HCT116 (cell line): ENCODE results near the gene SPIN1. TPM values are rescaled to one million over a fixed set of nuclear protein-coding genes. Genes with fewer than 3 reads are reported as not detected.
A peak's percentile ranks its signal among the peaks of the same experiment; 100 is the strongest.

ENCODE experiments used
- ATAC-seq: fragments of 200-7000 bp; cut with Tn5 transposase; 2 replicates; pipeline ENCODE4 v1.9.1; 2020; ENCODE audit warnings: mild to moderate bottlenecking, moderate library complexity
- BruUV-seq: library from RNA; stranded (reverse); fragments of 400-500 nt; replicated peaks from 2 replicates; lab custom pipeline; 2021; lab: Mats Ljungman, UMichigan
- CTCF ChIA-PET: fragments of 300-600 bp; sonication (Branson Sonifier 250); formaldehyde crosslinking; loops from one replicate; lab custom pipeline; 2021; ENCODE audit warnings: antibody characterized with exemption; lab: Charles Lee
- POLR2A ChIA-PET: fragments of 300-600, 350-600 bp; sonication (Branson Sonifier 250); formaldehyde crosslinking; loops from one replicate; lab custom pipeline; 2021; ENCODE audit warnings: antibody characterized with exemption; lab: Charles Lee
- RAD21 ChIA-PET, 2 experiments: fragments of 300-600 bp; sonication (Branson Sonifier 250); formaldehyde crosslinking; loops; one replicate each; lab custom pipeline; 2023; ENCODE audit warnings: low total read pairs in 2 of 2; ENCODE audit not compliant: uncharacterized antibody in 2 of 2, unreplicated experiment in 2 of 2, low non-redundant PET in 1 of 2; lab: Charles Lee
- DNase-seq: peaks from one replicate; pipeline ENCODE4 v3.0.0-alpha.2; 2010; ENCODE audit warnings: low read depth, low spot score
- H2AFZ ChIP-seq: fragments of 200-600 bp; shearing (Covaris generic), sonication (generic); 2 replicates; pipeline ENCODE4 v1.6.1; 2017; ENCODE audit warnings: low read depth, mixed run types, mixed read lengths, antibody characterized with exemption, low read length; ENCODE audit not compliant: poor library complexity, severe bottlenecking
- H3K27ac ChIP-seq: 2 replicates; pipeline ENCODE4 v1.5.1; 2012; ENCODE audit warnings: low read depth, low read length
- H3K27me3 ChIP-seq: fragments of 200-600 bp; sonication (generic); 2 replicates; pipeline ENCODE4 v1.6.1; 2016; ENCODE audit warnings: mixed run types, low read length, mixed read lengths; ENCODE audit not compliant: insufficient read depth
- H3K36me3 ChIP-seq, 2 experiments: fragments of 200-500 bp in 1 of 2; fragments of 200-600 bp in 1 of 2; sonication (Bioruptor generic) in 1 of 2; sonication (generic) in 1 of 2; 2 replicates each; pipeline versions ENCODE4 v1.5.1 to v1.6.1; 2014 to 2016; ENCODE audit warnings: low read length in 2 of 2, inconsistent platforms in 1 of 2, mixed read lengths in 1 of 2, mixed run types in 1 of 2; ENCODE audit not compliant: insufficient read depth in 2 of 2, control insufficient read depth in 1 of 2
- H3K4me1 ChIP-seq, 2 experiments: fragments of 200-600 bp in 1 of 2; sonication (generic) in 1 of 2; 2 replicates each; pipeline versions ENCODE4 v1.5.1 to v1.6.1; 2012 to 2017; ENCODE audit warnings: low read length in 2 of 2, inconsistent platforms in 1 of 2, mild to moderate bottlenecking in 1 of 2, mixed read lengths in 1 of 2, mixed run types in 1 of 2, moderate library complexity in 1 of 2; ENCODE audit not compliant: insufficient read depth in 2 of 2, control insufficient read depth in 1 of 2
- H3K4me2 ChIP-seq: fragments of 200-600 bp; sonication (generic); 2 replicates; pipeline ENCODE4 v1.6.1; 2017; ENCODE audit warnings: mixed run types, low read length, mixed read lengths
- H3K4me3 ChIP-seq, 2 experiments: fragments of 200-600 bp in 1 of 2; sonication (generic) in 1 of 2; replicated peaks in 1 of 2; 2 replicates each; pipeline ENCODE4 v1.5.1; 2011 to 2016; ENCODE audit warnings: low read length in 2 of 2, control low read depth in 1 of 2, low read depth in 1 of 2, mild to moderate bottlenecking in 1 of 2, mixed read lengths in 1 of 2, mixed run types in 1 of 2
- H3K79me2 ChIP-seq: fragments of 200-600 bp; sonication (generic); 2 replicates; pipeline ENCODE4 v1.6.1; 2017; ENCODE audit warnings: mild to moderate bottlenecking, mixed run types, low read length, moderate library complexity, mixed read lengths; ENCODE audit not compliant: insufficient read depth
- H3K9ac ChIP-seq: fragments of 200-600 bp; sonication (generic); 2 replicates; pipeline ENCODE4 v1.6.1; 2016; ENCODE audit warnings: low read length, mixed read lengths
- H3K9me2 ChIP-seq: fragments of 200-600 bp; sonication (generic), shearing (Covaris generic); 2 replicates; pipeline ENCODE4 v1.6.1; 2017; ENCODE audit warnings: mixed run types, mild to moderate bottlenecking, moderate library complexity; ENCODE audit not compliant: insufficient read depth
- H3K9me3 ChIP-seq, 2 experiments: fragments of 200-500 bp in 1 of 2; fragments of 200-600 bp in 1 of 2; sonication (Bioruptor generic) in 1 of 2; sonication (generic) in 1 of 2; 2 replicates each; pipeline ENCODE4 v1.6.1; 2014 to 2017; ENCODE audit warnings: low read length in 2 of 2, mixed read lengths in 2 of 2, inconsistent platforms in 1 of 2, low read depth in 1 of 2, mild to moderate bottlenecking in 1 of 2, mixed run types in 1 of 2, moderate library complexity in 1 of 2; ENCODE audit not compliant: control insufficient read depth in 1 of 2, insufficient read depth in 1 of 2
- H4K20me1 ChIP-seq: fragments of 200-600 bp; sonication (generic), shearing (Covaris generic); 2 replicates; pipeline ENCODE4 v1.6.1; 2017; ENCODE audit warnings: mixed run types, mild to moderate bottlenecking, moderate library complexity; ENCODE audit not compliant: insufficient read depth
- ATF3 ChIP-seq: IDR thresholded peaks from 2 replicates; pipeline ENCODE4 v1.6.1; 2012
- CBX3 ChIP-seq: IDR thresholded peaks from 2 replicates; pipeline ENCODE4 v1.6.1; 2012; ENCODE audit warnings: low read depth
- CTCF ChIP-seq, 3 experiments: fragments of 200-600 bp in 1 of 3; sonication (generic) in 1 of 3; IDR thresholded peaks in 2 of 3; conservative IDR thresholded peaks in 1 of 3; 2 replicates each; pipeline ENCODE4 v1.5.1; 2012 to 2017; ENCODE audit warnings: low read depth in 2 of 3, low read length in 2 of 3, antibody characterized with exemption in 1 of 3, borderline replicate concordance in 1 of 3, control low read depth in 1 of 3, mild to moderate bottlenecking in 1 of 3, mixed read lengths in 1 of 3, mixed run types in 1 of 3, moderate library complexity in 1 of 3; ENCODE audit not compliant: insufficient read depth in 1 of 3
- FOSL1 ChIP-seq: IDR thresholded peaks from 2 replicates; pipeline ENCODE4 v1.6.1; 2012; ENCODE audit warnings: low read depth
- MAX ChIP-seq: IDR thresholded peaks from 2 replicates; pipeline ENCODE4 v1.6.1; 2012
- POLR2AphosphoS5 ChIP-seq: IDR thresholded peaks from 2 replicates; pipeline ENCODE4 v1.6.1; 2011; ENCODE audit warnings: mild to moderate bottlenecking, low read depth, low read length, moderate library complexity
- RAD21 ChIP-seq: IDR thresholded peaks from 2 replicates; pipeline ENCODE4 v1.6.1; 2012; ENCODE audit warnings: low read depth, mild to moderate bottlenecking
- REST ChIP-seq: IDR thresholded peaks from 2 replicates; pipeline ENCODE4 v1.6.1; 2012; ENCODE audit warnings: low read depth
- SP1 ChIP-seq: IDR thresholded peaks from 2 replicates; pipeline ENCODE4 v1.6.1; 2012; ENCODE audit warnings: low read depth
- SRF ChIP-seq: IDR thresholded peaks from 2 replicates; pipeline ENCODE4 v1.6.1; 2012; ENCODE audit warnings: low read depth
- TCF7L2 ChIP-seq: IDR thresholded peaks from 2 replicates; pipeline ENCODE4 v1.7.0; 2011; ENCODE audit warnings: borderline replicate concordance, inconsistent platforms; ENCODE audit not compliant: insufficient read depth, insufficient read length; ENCODE audit errors: extremely low read depth
- ZBTB33 ChIP-seq: IDR thresholded peaks from 2 replicates; pipeline ENCODE4 v1.6.1; 2011; ENCODE audit warnings: mild to moderate bottlenecking, low read length, moderate library complexity; ENCODE audit not compliant: insufficient replicate concordance; ENCODE audit errors: extremely low read depth
- ZFX ChIP-seq: fragments of 450-650 bp; IDR thresholded peaks from 2 replicates; pipeline ENCODE4 v1.6.1; 2017
- intact Hi-C: fragments of 100-400 bp; cut with micrococcal nuclease; formaldehyde crosslinking; loops from 2 replicates; pipeline ENCODE4 v1.10.0; 2022
- total RNA-seq: library from RNA; stranded (reverse); gene quantifications from one replicate; pipeline ENCODE4 v1.2.1, GENCODE V29; 2021; ENCODE audit not compliant: unreplicated experiment

The SPIN1 gene
- total RNA-seq, 1 experiment from 2014 or later: 74.0 TPM

GRCh38 chr9:88388203-88388885 lies at the start of gene SPIN1 (continued):
- TF ChIP-seq TCF7L2 (peak; percentile 35), CBX3 (no peak), MAX (peak; percentile 26)

GRCh38 chr9:88339317-88339716 lies 48.9 kb upstream of the SPIN1 start:
- ChIA-PET POLR2A (no interaction called here), CTCF (no interaction called here), RAD21 (no interaction called here)
- Histone ChIP-seq H3K9me3 (no peaks in the 10 kb centered on the region), H2AFZ (no peak overlapping the region), H3K4me3 (no peak overlapping the region), H3K9ac (no peak overlapping the region), H3K36me3 (no peaks in the 10 kb centered on the region), H3K4me1 (peaks cover 5 to 9% of the 10 kb centered on the region in 2 experiments), H3K9me2 (no peaks in the 10 kb centered on the region), H3K27ac (no peak overlapping the region), H3K79me2 (no peaks in the 10 kb centered on the region), H3K27me3 (no peaks in the 10 kb centered on the region), H4K20me1 (no peaks in the 10 kb centered on the region), H3K4me2 (no peak overlapping the region)
- DNase-seq (no peak), ATAC-seq (no peak)
- intact Hi-C loops: no loop called here
- TF ChIP-seq CBX3 (no peak), REST (no peak), POLR2AphosphoS5 (no peak), RAD21 (no peak), CTCF (IDR thresholded peaks at IDR 0.05 in 2 of 3, conservative IDR thresholded peaks at IDR 0.05 in 1 of 3; ENCODE audit: borderline replicate concordance in 1 of 3, insufficient read depth in 1 of 3, low read depth in 2 of 3, low read length in 2 of 3) (no peak), ZFX (no peak), FOSL1 (no peak), SRF (no peak), ATF3 (no peak), MAX (no peak), ZBTB33 (no peak), SP1 (no peak)
- no TSS peak for BruUV-seq
